GM12878 (cell line): ENCODE results near the gene PHKB. TPM values are rescaled to one million over a fixed set of nuclear protein-coding genes. Genes with fewer than 3 reads are reported as not detected.

Source experiments
- ATF7 ChIP-seq: fragments of 450-650 bp; IDR thresholded peaks from 2 replicates; pipeline ENCODE4 v1.6.1; 2016; ENCODE audit warnings: low read depth, mild to moderate bottlenecking
- BCLAF1 ChIP-seq: fragments of 450-650 bp; IDR thresholded peaks from 2 replicates; pipeline ENCODE4 v1.6.1; 2017; ENCODE audit warnings: antibody characterized with exemption, mild to moderate bottlenecking, moderate library complexity
- BHLHE40 ChIP-seq, 2 experiments: fragments of 450-650 bp in 1 of 2; IDR thresholded peaks; 2 replicates each; pipeline ENCODE4 v1.6.1; 2011 to 2017; ENCODE audit warnings: low read depth in 2 of 2, borderline replicate concordance in 1 of 2, improper control_type of control experiment in 1 of 2, low read length in 1 of 2, mild to moderate bottlenecking in 1 of 2
- CBX3 ChIP-seq: fragments of 200-600 bp; sonication (generic); IDR thresholded peaks from 2 replicates; pipeline ENCODE4 v1.6.1; 2016; ENCODE audit warnings: low read depth, borderline replicate concordance
- CEBPB ChIP-seq, 2 experiments: fragments of 150-350 bp in 1 of 2; IDR thresholded peaks; 2 replicates each; pipeline ENCODE4 v1.6.1; 2012 to 2014; ENCODE audit warnings: low read depth in 2 of 2, low read length in 2 of 2, borderline replicate concordance in 1 of 2, inconsistent platforms in 1 of 2
- CREM ChIP-seq: IDR thresholded peaks from 2 replicates; pipeline ENCODE4 v1.6.1; 2014; ENCODE audit warnings: antibody characterized with exemption, low read depth
- E4F1 ChIP-seq: fragments of 450-650 bp; IDR thresholded peaks from 2 replicates; pipeline ENCODE4 v1.6.1; 2018; ENCODE audit warnings: borderline replicate concordance, mild to moderate bottlenecking; ENCODE audit not compliant: partially characterized antibody
- FOXM1 ChIP-seq: IDR thresholded peaks from 2 replicates; pipeline ENCODE4 v1.6.1; 2012; ENCODE audit warnings: low read depth, mild to moderate bottlenecking, inconsistent platforms, low read length, moderate library complexity
- IKZF2 ChIP-seq, 2 experiments: fragments of 450-650 bp; IDR thresholded peaks; 2 replicates each; pipeline ENCODE4 v1.6.1; 2017; ENCODE audit warnings: mild to moderate bottlenecking in 2 of 2, moderate library complexity in 2 of 2
- IRF4 ChIP-seq: IDR thresholded peaks from 2 replicates; pipeline ENCODE4 v1.6.1; 2011; ENCODE audit warnings: low read depth, low read length
- MAX ChIP-seq: IDR thresholded peaks from 2 replicates; pipeline ENCODE4 v1.6.1; 2012; ENCODE audit warnings: low read depth, low read length, improper control_type of control experiment
- MEF2B ChIP-seq: fragments of 450-650 bp; IDR thresholded peaks from 2 replicates; pipeline ENCODE4 v1.6.1; 2018; ENCODE audit warnings: mild to moderate bottlenecking, moderate library complexity; ENCODE audit not compliant: partially characterized antibody, poor library complexity, severe bottlenecking
- NFYB ChIP-seq: IDR thresholded peaks from 2 replicates; pipeline ENCODE4 v1.6.1; 2011; ENCODE audit warnings: low read depth, mild to moderate bottlenecking, low read length, improper control_type of control experiment, moderate library complexity; ENCODE audit not compliant: insufficient read depth
- NR2F1 ChIP-seq: fragments of 450-650 bp; conservative IDR thresholded peaks from 2 replicates; pipeline ENCODE4 v1.6.1; 2017; ENCODE audit warnings: mild to moderate bottlenecking
- PAX5 ChIP-seq: IDR thresholded peaks from 2 replicates; pipeline ENCODE4 v1.6.1; 2011; ENCODE audit warnings: low read depth, low read length, borderline replicate concordance
- RBBP5 ChIP-seq: fragments of 200-600 bp; sonication (generic); conservative IDR thresholded peaks from 2 replicates; pipeline ENCODE4 v1.6.1; 2016
- RFX5 ChIP-seq: IDR thresholded peaks from 2 replicates; pipeline ENCODE4 v1.6.1; 2011; ENCODE audit warnings: low read depth, low read length, improper control_type of control experiment
- SMAD1 ChIP-seq: fragments of 450-650 bp; IDR thresholded peaks from 2 replicates; pipeline ENCODE4 v1.6.1; 2018; ENCODE audit warnings: mild to moderate bottlenecking, low read depth; ENCODE audit not compliant: partially characterized antibody
- SUZ12 ChIP-seq: fragments of 200-600 bp; sonication (generic); IDR thresholded peaks from one replicate; pipeline ENCODE4 v1.6.1; 2018; ENCODE audit warnings: antibody characterized with exemption, mild to moderate bottlenecking; ENCODE audit not compliant: unreplicated experiment
- TCF3 ChIP-seq: IDR thresholded peaks from 2 replicates; pipeline ENCODE4 v1.6.1; 2012; ENCODE audit warnings: low read depth, mild to moderate bottlenecking, low read length, borderline replicate concordance; ENCODE audit not compliant: insufficient read depth
- YBX1 ChIP-seq: fragments of 450-650 bp; IDR thresholded peaks from 2 replicates; pipeline ENCODE4 v1.6.1; 2016; ENCODE audit warnings: antibody characterized with exemption
- YY1 ChIP-seq: IDR thresholded peaks from 2 replicates; pipeline ENCODE4 v1.6.1; 2011; ENCODE audit warnings: low read depth, mild to moderate bottlenecking, low read length
- ZBTB33 ChIP-seq: fragments of 450-650 bp; IDR thresholded peaks from 2 replicates; pipeline ENCODE4 v1.6.1; 2017; ENCODE audit warnings: mild to moderate bottlenecking
- ZNF24 ChIP-seq: fragments of 450-650 bp; IDR thresholded peaks from 2 replicates; pipeline ENCODE4 v1.6.1; 2017; ENCODE audit warnings: antibody characterized with exemption, mild to moderate bottlenecking
- polyA plus RNA-seq, 11 experiments: library from polyadenylated mRNA; depleted of rRNA in 4 of 11; unstranded in 6 of 11; stranded (reverse) in 5 of 11; fragments of >200 nt; fragmentation: Nextera tagmentation in 4 of 11; fragmentation: Illumina TruSeq in 1 of 11; extraction: Ambion mirVana in 4 of 11; extraction: Trizol in 1 of 11; gene quantifications; 1 replicate in 1 of 11; 2 replicates in 10 of 11; pipeline versions ENCODE4 v1.2.1 to v1.2.3, GENCODE V29; 2011 to 2016; ENCODE audit warnings: inconsistent platforms in 2 of 11, missing spikeins in 2 of 11, low read depth in 1 of 11
- total RNA-seq, 4 experiments: library from RNA; depleted of rRNA in 3 of 4; stranded (reverse); fragments of >200 nt in 3 of 4; fragmentation: Illumina TruSeq in 1 of 4; extraction: Trizol in 1 of 4; gene quantifications; 2 replicates each; pipeline versions ENCODE4 v1.2.1 to v1.2.3, GENCODE V29; 2013 to 2021

The PHKB gene
- total and polyA plus RNA-seq, 10 of the 15 experiments (the other 5 are each of a cell fraction or from before 2014, with no cell fraction given) = 14.2 to 65.6 (median 37.0) TPM

- TF ChIP-seq IKZF2 (IDR thresholded peaks at IDR 0.05) (peak in 1 of 2 experiments; percentile 59; a peak in 2 of 4 replicates), YBX1 (no peak), TCF3 (no peak), CREM (no peak), NFYB (0 out of 2 replicates have a peak, but pooled peaks have one; percentile 9), YY1 (no peak), ATF7 (no peak), RFX5 (no peak), SMAD1 (no peak), SUZ12 (no peak), RBBP5 (no peak), MAX (no peak), CBX3 (no peak), ZNF24 (no peak), NR2F1 (peak; percentile 63), ZBTB33 (no peak), CEBPB (IDR thresholded peaks at IDR 0.05; ENCODE audit: borderline replicate concordance in 1 of 2, low read depth in 2 of 2, low read length in 2 of 2) (no peak), PAX5 (no peak), E4F1 (no peak), BCLAF1 (no peak), IRF4 (no peak), MEF2B (no peak), BHLHE40 (IDR thresholded peaks at IDR 0.05; ENCODE audit: borderline replicate concordance in 1 of 2, low read depth in 2 of 2, low read length in 1 of 2) (no peak), FOXM1 (no peak)
Observed at GRCh38 chr16:47461598-47462266, 601 bp downstream of the PHKB start (continued).
